RWPE1 (cell line): ENCODE measurements around the gene SLC26A9.

Experiments
- CTCF ChIA-PET: fragments of 350-600 bp; sonication (Branson Sonifier 250); formaldehyde crosslinking; extraction: SDS; loops from one replicate; lab custom pipeline; 2021; lab: Yijun Ruan, JAX
- POLR2A ChIA-PET: fragments of 400-600 bp; formaldehyde crosslinking; extraction: SDS; loops from one replicate; lab custom pipeline; 2020; ENCODE audit warnings: antibody characterized with exemption; ENCODE audit not compliant: low non-redundant PET; lab: Yijun Ruan, JAX
- DNase-seq: peaks from one replicate; pipeline ENCODE4 v3.0.0; 2012; ENCODE audit warnings: low spot score
- H3K27ac ChIP-seq: fragments of 450-650 bp; 2 replicates; pipeline ENCODE4 v1.5.1; 2017
- TF ChIP-seq, protein P1 (sequence below): fragments of 450-650 bp; conservative IDR thresholded peaks from 2 replicates; pipeline ENCODE4 v1.5.1; 2017; ENCODE audit warnings: low read depth, mild to moderate bottlenecking

The SLC26A9 gene

GRCh38 chr1:205923651-205924459 lies 19.4 kb downstream of the SLC26A9 start:
- no peak for DNase-seq
- ChIA-PET CTCF (interaction anchor here (1.2 to 14.3 kb wide), 2 partner anchors 46 to 57 kb away, joined by 3 to 406 read pairs; no protein-coding TSS in a partner anchor), POLR2A (no interaction called here)
- TF ChIP-seq, protein P1, sequence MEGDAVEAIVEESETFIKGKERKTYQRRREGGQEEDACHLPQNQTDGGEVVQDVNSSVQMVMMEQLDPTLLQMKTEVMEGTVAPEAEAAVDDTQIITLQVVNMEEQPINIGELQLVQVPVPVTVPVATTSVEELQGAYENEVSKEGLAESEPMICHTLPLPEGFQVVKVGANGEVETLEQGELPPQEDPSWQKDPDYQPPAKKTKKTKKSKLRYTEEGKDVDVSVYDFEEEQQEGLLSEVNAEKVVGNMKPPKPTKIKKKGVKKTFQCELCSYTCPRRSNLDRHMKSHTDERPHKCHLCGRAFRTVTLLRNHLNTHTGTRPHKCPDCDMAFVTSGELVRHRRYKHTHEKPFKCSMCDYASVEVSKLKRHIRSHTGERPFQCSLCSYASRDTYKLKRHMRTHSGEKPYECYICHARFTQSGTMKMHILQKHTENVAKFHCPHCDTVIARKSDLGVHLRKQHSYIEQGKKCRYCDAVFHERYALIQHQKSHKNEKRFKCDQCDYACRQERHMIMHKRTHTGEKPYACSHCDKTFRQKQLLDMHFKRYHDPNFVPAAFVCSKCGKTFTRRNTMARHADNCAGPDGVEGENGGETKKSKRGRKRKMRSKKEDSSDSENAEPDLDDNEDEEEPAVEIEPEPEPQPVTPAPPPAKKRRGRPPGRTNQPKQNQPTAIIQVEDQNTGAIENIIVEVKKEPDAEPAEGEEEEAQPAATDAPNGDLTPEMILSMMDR, result no peak
- no peak overlapping the region for H3K27ac ChIP-seq

GRCh38 chr1:205922806-205923205 lies 20.4 kb downstream of the SLC26A9 start:
- no peak for DNase-seq
- POLR2A ChIA-PET, result no interaction called here
- no peak overlapping the region for H3K27ac ChIP-seq
- CTCF ChIA-PET, result interaction anchor here (14.3 kb wide), 1 partner anchor 59 kb away, joined by 406 read pairs; no protein-coding TSS in a partner anchor
- TF ChIP-seq, protein P1, result no peak

- ChIA-PET CTCF (interaction anchor here (1.0 to 14.3 kb wide), 4 partner anchors 59 to 174 kb away, joined by 4 to 406 read pairs (median 6); no protein-coding TSS in a partner anchor), POLR2A (no interaction called here)
- DNase-seq, result no peak
- no peak overlapping the region for H3K27ac ChIP-seq
- TF ChIP-seq, protein P1, result no peak
Measured at GRCh38 chr1:205922314-205922713, 20.9 kb downstream of the SLC26A9 start.

DNA sequence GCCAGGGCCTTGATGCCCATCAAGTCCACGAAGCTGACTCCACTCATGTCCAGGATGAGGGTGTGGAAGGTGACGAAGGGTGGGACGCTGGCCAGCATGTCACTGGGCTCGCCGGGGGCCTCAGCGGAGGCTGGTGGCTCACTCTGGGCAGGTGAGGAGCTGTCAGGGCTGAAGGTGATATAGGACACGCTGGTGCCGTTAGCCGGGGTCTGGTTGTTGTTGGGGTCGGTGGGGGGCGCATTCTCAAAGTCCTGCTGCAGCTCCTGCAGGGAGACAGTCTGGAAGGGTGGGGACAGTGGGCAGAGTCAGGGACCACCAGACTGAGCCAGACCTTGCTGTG lies 21.7 kb downstream of the SLC26A9 start:
- no peak overlapping the region for H3K27ac ChIP-seq
- CTCF ChIA-PET, result interaction anchor here (0.6 to 14.3 kb wide), 7 partner anchors 11 to 185 kb away, joined by 3 to 406 read pairs (median 4); no protein-coding TSS in a partner anchor
- TF ChIP-seq, protein P1, result no peak
- POLR2A ChIA-PET, result no interaction called here
- DNase-seq, result no peak

GRCh38 chr1:205920861-205921569 lies 22.2 kb downstream of the SLC26A9 start:
- DNase-seq, result no peak
- CTCF ChIA-PET, result interaction anchor here (0.6 to 14.3 kb wide), 7 partner anchors 12 to 185 kb away, joined by 3 to 406 read pairs (median 4); no protein-coding TSS in a partner anchor
- H3K27ac ChIP-seq, result no peak overlapping the region
- POLR2A ChIA-PET, result no interaction called here
- TF ChIP-seq, protein P1, result no peak

DNA sequence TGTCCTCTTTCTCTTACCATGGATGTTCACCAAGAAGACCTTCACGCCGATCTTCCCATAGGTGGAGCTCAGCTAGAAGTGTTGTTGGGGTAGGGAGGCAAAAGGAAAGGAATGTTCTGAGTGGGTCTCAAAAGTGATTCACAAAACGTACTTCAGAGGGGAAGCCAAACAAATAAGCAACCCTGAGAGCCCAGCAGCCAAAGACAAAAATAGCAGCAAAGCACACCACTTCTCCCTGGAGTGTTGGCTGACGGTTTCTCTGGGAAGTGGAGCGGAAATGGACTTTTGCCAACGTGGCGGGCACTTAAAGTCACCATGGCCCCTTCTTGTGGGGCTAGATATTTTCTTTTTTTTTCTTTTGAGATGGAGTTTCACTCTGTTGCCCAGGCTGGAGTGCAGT lies 23.1 kb downstream of the SLC26A9 start:
- H3K27ac ChIP-seq, result no peak overlapping the region
- POLR2A ChIA-PET, result no interaction called here
- CTCF ChIA-PET, result interaction anchor here (0.6 to 14.3 kb wide), 8 partner anchors 10 to 188 kb away, joined by 3 to 406 read pairs (median 6); no protein-coding TSS in a partner anchor
- DNase-seq, result no peak
- TF ChIP-seq, protein P1, result no peak
